ENCODE measurements around the gene AKAP14.
"Not testable (repeated sequence)": the region's sequence is repeated elsewhere in the genome, so short reads cannot be mapped to it uniquely, and the experiment has no call there.

The AKAP14 gene

DNA sequence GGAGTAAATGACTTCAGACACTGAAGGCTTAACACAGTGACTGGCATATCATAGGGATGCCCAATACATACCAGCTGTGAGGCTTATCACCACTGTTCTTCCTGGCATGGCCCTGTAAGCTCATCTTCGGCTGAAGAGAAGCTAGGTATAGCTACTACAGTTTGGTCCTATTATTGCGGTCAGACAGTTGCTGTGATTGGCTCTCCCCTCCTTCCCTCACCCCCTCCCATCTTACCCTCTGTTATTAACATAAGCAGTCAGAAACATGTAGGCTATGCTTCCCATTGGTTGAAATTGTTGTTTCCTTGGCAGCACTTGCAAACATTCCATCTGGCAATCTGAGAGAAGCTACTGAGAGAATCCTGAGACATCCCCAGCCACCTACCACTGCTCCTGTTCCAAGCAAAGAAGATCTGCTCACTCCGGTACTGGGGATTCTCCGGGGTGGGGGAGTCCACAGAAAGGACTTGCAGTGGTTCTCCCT, at the start of gene AKAP14:
AKAP14 (plus strand) TSS at position 51 of the 484 bp plus-strand sequence. CDS start 7,331 bp downstream, outside the sequence.
- no peak for DNase-seq

GRCh38 chrX:119852382-119853353, 43.0 kb upstream of the AKAP14 start, which contains the start of gene UPF3B:
UPF3B (minus strand) TSS chrX:119852963; CDS start chrX:119852928, 35 bp downstream.
- peak; percentile 77 to 96 (median 92) for DNase-seq

DNA sequence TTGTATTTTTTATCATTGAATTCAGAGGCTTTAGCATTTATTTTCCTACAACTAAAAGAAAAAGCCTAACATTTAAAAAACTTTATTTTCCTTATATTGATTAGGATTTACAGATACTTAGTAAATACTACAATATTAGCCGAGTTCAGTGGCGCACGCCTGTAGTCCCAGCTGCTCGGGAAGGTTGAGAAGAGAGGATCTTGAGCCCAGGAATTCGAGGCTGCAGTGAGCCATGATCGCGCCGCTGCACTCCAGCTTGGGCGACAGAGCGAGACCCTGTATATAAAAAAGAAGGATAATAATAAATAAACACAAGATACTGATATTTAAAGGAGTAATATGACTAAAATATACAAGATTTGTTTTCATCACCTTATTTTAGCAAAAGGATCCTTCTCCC, 42.2 kb upstream of the AKAP14 start:
- no peak for DNase-seq

DNA sequence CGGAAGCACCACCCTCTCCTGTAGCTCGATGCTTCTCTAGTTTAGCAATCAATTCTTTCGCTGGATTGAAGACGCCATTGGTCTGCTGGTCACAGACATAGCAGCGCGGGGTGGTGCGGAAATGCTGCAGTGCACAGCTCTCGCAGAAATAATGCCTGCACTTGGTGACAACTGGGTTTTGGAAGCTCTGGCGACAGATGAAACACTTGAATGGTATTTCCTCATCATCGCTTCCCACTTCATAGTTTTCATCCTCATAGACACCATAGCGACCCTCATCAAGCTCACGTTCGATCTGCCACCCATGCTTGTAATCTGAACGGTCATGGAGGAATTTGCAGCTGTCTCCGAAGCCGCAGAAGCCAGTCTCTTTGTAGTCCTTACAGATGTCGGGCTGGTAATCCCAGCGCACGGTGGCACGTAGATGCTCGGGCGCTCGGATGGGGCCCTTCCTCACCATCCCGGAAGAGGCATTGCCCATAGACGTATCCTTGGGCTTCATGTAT, 25.0 kb upstream of the AKAP14 start:
- DNase-seq = peak; percentile 7 to 59 (median 22)

- peak in 1 of 6 experiments; percentile 45 for DNase-seq
These were observed 24.5 kb upstream of the AKAP14 start for GRCh38 chrX:119871245-119871598.

DNA sequence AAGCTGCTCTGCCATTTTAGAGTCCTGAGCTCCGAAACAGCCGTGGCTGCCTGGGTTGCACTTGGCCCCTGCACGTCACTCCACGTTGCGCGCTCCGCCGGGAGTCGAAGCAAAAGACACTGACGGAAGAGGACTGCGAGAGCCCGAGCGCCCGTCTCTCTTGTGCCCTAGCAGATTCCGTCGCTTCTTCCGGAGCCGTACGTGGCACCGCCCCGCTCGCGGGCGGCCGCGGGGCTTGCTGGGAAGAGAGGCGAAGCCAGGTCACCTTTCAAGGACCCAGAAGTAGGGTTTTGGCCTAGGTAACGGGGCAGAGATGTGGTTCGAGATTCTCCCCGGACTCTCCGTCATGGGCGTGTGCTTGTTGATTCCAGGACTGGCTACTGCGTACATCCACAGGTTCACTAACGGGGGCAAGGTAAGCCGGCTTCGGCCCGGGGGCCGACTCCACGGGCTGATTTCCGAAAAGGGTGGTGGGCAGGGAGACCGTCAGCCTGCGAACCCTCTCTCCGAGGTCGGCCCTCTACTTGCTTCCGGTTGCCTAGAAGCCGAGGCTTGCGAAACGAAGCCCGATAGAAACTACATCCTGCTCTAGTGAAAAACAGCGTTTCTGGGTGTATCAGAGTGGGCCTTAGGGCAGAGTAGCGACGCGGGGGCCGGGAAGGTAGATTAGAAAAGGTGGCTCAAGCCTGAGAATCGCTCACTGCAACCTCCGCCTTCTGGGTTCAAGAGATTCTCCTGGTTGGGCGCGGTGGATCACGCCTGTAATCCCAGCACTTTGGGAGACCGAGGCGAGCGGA, 23.9 kb upstream of the AKAP14 start, which contains the start of the genes NDUFA1 and RNF113A:
NDUFA1 (plus strand) TSS at position 234 of the 797 bp plus-strand sequence; CDS start at position 314, 80 bp downstream.
RNF113A (minus strand) TSS at position 135 of the 797 bp plus-strand sequence; CDS start at position 15, 120 bp downstream.
- DNase-seq = peak; percentile 76 to 93 (median 83)

- DNase-seq = no peak
These were observed 17.0 kb upstream of the AKAP14 start for GRCh38 chrX:119878740-119879139.

DNA sequence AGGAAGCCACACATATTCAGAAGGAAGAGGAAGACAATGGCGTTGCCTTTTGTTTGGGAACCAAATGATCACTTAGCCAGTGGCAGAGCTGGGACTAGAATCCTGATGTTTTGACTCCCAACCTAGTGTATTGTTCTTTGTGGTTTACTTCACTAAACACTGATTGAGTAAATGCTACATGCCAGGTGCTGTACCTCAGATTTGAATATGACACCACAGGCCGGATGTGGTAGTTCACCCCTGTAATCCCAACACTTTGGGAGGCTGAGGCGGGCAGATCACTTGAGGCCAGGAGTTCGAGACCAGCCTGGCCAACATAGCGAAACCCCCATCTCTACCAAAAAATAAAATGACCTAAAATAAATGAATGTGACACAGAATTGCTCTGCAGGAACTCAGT, 15.6 kb upstream of the AKAP14 start:
- DNase-seq = peak in 1 of 6 experiments; percentile 9

- DNase-seq = peak in 5 of 6 experiments; percentile 2 to 49 (median 20)
These were observed 14.9 kb upstream of the AKAP14 start for GRCh38 chrX:119880552-119881437.

- peak in 3 of 6 experiments; percentile 17 to 26 (median 20) for DNase-seq
These were observed 9.9 kb upstream of the AKAP14 start for GRCh38 chrX:119885554-119886428.

DNA sequence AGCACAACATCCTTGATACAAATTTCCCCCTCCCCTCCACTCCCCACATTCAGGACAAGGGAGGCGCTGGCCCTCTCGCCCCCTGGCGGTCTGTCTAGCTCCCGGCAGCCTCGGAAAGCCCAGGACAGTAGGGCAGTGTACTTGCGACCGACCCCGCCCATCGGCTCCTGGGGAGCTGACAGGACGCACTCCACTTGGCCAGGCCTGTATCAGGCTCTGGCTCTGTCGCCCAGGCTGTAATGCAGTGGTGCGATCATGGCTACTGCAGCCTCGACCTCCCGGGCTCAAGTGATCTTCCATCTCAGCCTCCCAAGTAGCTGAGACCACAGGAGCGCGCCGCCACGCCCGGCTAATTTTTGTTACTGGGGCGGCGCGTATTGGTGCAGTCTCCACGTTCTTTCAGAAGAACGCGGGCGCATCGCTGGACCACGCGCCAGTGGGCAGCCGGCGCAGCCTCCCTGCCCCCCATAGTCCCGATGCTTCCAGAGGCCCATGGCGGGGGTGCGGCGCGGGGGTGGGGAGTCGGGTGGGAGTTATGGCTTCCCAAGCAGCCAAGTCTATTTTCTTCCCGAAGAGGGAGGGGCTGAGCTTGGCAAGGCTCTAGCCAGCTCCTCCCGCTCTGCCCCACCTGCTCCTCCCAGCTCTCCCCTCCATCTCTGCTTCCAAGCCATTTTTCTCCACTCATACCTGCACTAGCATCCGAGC, 7.8 kb upstream of the AKAP14 start:
- peak in 5 of 6 experiments; percentile 9 to 54 (median 38) for DNase-seq

DNA sequence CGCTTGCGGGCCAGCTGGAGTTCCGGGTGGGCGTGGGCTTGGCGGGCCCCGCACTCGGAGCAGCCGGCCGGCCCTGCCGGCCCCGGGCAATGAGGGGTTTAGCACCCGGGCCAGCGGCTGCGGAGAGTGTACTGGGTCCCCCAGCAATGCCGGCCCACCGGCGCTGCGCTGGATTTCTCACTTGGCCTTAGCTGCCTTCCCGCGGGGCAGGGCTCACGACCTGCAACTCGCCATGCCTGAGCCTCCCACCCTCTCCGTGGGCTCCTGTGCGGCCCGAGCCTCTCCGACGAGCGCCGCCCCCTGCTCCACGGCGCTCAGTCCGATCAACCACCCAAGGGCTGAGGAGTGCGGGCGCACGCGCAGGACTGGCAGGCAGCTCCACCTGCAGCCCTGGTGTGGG, 5.1 kb upstream of the AKAP14 start:
- not testable (repeated sequence) for DNase-seq

DNA sequence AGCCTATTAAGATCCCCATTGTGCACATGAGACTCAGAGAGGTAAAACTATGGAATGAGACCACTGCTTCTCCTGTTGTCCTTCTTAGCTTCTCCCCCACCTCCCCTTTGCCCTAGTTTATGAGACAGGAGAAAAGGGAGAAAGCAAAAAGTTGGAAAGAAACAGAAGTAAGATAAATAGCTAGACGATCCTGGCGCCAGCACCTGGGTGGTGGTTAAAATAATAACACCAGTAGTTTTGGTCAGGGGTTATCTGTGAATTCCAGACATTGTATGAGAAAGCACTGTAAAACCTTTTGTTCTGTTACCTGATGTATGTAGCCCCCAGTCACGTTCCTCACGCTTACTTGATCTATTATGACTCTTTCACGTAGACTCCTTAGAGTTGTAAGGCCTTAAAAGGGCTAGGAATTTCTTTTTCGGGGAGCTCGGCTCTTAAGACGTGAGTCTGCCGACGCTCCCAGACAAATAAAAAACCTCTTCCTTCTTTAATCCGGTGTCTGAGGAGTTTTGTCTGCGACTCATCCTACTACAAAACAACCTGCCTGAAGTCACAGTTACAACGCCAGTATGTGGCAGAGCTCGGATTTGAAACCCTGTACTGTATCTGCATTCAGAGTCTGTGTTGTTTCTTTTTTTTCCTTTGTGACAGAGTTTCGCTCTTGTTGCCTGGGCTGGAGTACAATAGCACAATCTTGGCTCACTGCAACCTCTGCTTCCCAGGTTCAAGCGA, 3.6 kb upstream of the AKAP14 start:
- not testable (repeated sequence) for DNase-seq

- DNase-seq = no peak
These were observed 3.4 kb downstream of the AKAP14 start for GRCh38 chrX:119899125-119899524.

GRCh38 chrX:119900976-119901375, 5.3 kb downstream of the AKAP14 start:
- DNase-seq = no peak

DNA sequence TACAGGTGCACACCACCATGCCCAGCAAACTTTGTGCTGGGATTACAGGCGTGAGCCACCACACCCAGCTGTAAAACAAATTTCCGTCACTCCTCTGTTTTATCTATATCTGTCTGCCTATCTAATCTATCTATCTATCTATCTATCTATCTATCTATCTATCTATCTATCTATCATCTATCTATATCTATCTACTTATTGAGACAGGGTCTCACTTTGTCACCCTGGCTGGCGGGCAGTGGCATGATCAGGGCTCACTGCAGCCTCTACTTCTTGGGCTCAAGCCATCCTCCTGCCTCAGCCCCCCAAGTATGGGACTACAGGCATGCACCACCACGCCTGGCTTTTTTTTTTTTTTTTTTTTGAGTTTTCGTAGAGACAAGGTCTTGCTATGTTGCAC, 20.6 kb downstream of the AKAP14 start:
- DNase-seq = no peak

DNA sequence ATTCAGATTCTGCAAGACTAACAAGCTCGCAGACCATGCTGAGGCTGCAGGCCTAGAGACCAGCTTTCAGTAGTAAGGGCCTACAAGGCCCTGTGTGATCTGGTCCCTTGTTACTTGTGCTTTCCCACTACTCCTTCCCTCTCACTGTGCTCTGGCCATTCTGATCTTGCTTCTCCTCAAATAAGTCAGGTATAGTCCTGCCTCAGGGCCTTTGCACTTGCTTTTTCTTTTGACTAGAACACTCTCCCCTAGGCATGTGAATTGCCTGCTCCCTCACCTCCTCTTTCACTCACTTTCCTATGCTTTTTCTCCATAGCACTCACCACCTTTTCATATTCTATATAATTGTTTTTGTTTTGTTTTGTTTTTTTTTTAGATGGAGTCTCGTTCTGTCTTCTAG, 22.2 kb downstream of the AKAP14 start:
- DNase-seq = no peak

DNA sequence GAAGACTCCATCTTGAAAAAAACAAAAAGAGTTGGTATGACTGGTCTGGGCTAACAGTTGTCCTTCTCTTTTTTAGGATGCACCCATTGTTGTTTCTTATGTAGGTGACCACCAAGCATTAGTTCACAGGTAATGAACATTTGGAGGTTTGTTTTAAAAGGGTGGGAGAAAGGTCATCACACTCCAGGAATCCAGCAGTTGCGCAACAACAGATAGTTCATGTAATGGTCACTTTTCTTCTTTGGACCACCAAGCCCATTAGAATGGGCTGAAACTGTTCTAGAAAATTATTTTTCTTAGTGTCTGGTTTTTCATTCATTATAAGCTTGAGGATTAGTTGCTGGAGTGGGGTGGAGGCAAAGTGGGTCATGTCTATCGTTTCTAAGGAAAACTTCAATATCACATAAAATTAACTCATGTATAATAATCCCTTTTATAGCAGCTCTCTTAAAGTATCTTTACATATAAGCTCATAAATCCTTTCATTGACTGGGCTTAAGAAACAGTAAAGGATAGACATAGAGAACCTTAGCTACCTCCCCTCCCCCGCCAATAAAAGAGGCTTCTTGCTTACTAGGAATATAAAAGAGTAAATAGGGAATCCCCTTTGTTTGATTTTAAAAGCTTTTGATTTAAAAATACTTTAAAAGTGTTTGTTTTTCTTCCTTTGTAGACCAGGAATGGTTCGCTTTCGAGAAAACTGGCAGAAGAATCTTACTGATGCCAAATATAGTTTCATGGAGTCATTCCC, 24.3 kb downstream of the AKAP14 start:
- no peak for DNase-seq
